Psoas muscle (tissue), 8 donors: ENCODE results near the gene BOK. TPM values are rescaled to one million over a fixed set of nuclear protein-coding genes. Genes with fewer than 3 reads are reported as not detected.

Source experiments
- ATAC-seq, 4 donors: fragments of 200-7000 bp; cut with Tn5 transposase; one replicate each; pipeline ENCODE4 v1.9.1; 2020; ENCODE audit warnings: moderate library complexity in 3 of 4, mild to moderate bottlenecking in 2 of 4
- DNase-seq, 2 donors: peaks; one replicate each; pipeline ENCODE4 v3.0.0-alpha.2; 2020
- H3K27ac ChIP-seq: fragments of 200-600 bp; one replicate; pipeline ENCODE4 v1.8.0; 2022
- H3K27me3 ChIP-seq, 3 donors: fragments of 200-600 bp in 1 of 3; one replicate each; pipeline versions ENCODE4 v1.6.1 to v1.8.0; 2013 to 2022; ENCODE audit warnings: low read length in 2 of 3, mild to moderate bottlenecking in 2 of 3, moderate library complexity in 1 of 3; ENCODE audit not compliant: insufficient read depth in 3 of 3
- H3K36me3 ChIP-seq, 2 donors: fragments of 200-600 bp in 1 of 2; one replicate each; pipeline versions ENCODE4 v1.6.1 to v1.8.0; 2013 to 2022; ENCODE audit warnings: low read depth in 1 of 2, mild to moderate bottlenecking in 1 of 2, moderate library complexity in 1 of 2; ENCODE audit not compliant: insufficient read depth in 1 of 2
- H3K4me1 ChIP-seq: fragments of 200-600 bp; one replicate; pipeline ENCODE4 v1.8.0; 2022
- H3K4me3 ChIP-seq: fragments of 200-600 bp; one replicate; pipeline ENCODE4 v1.8.0; 2022; ENCODE audit warnings: mild to moderate bottlenecking
- H3K9me3 ChIP-seq: fragments of 200-600 bp; one replicate; pipeline ENCODE4 v1.8.0; 2022
- CTCF ChIP-seq: fragments of 200-600 bp; IDR thresholded peaks from one replicate; pipeline ENCODE4 v1.8.0; 2022; ENCODE audit warnings: antibody characterized with exemption
- WGBS, 3 donors: extraction: QIAGEN DNeasy Blood & Tissue Kit; methylation state at CpG; one replicate each; pipeline versions ENCODE4 v1.1.6 to v1.1.7; 2013; 5-methylcytosine and 5-hydroxymethylcytosine counted together
- intact Hi-C, 2 donors: fragments of 100-400 bp; cut with DNase I; formaldehyde crosslinking; loops; one replicate each; pipeline versions ENCODE4 v1.11.0 to v1.14.2; 2022
- polyA plus RNA-seq, 3 donors: library from polyadenylated mRNA; stranded (reverse); fragments of 200-250 nt; gene quantifications; one replicate each; pipeline ENCODE4 v1.2.3, GENCODE V29; 2013
- total RNA-seq, 4 donors: library from RNA; stranded (reverse); fragmentation: NEBNext Ultra II Directional in 2 of 4; extraction: Animal tissue kit (Norgen Biotek cat#: 25700) in 2 of 4; gene quantifications; one replicate each; pipeline versions ENCODE4 v1.2.1 to v1.2.4, GENCODE V29; 2021 to 2023
- donor health status: healthy with polysubstance abuse.
- donor health status: DM: no; HTN: no; CAD: no; lungs with moderate emphysema.
- donor health status: Bipolar disorder and iron deficiency.
- donor health status: healthy.
- donor health status: DM: yes; HTN: yes; CAD: no.
- donor health status: DM: no; HTN: no; CAD: no.
- donor health status: DM: no; HTN: no; CAD: no.
- donor health status: DM: yes; HTN: yes; CAD: no.

BOK gene
- total and polyA plus RNA-seq, 7 donors = 1.3 to 12.8 (median 3.6) TPM

GRCh38 chr2:241616168-241617125 lies 57.9 kb downstream of the BOK start:
- peak overlapping the region; percentile 60 for H3K4me3 ChIP-seq
- ATAC-seq (peak; percentile 45 to 54 (median 48)), DNase-seq (no peak)
- WGBS, 3 donors = 68 to 78% (median 74%) methylated on average over 30 of the region's 30 CpGs
- intact Hi-C loops = no loop called here
- peaks cover 39% of the 10 kb centered on the region for H3K4me1 ChIP-seq
- peaks cover 0 to 5% of the 10 kb centered on the region in 2 donors for H3K36me3 ChIP-seq
- no peaks in the 10 kb centered on the region for H3K9me3 ChIP-seq
- peak overlapping the region; percentile 72 for H3K27ac ChIP-seq
- H3K27me3 ChIP-seq = no peaks in the 10 kb centered on the region
- no peak for TF ChIP-seq CTCF

GRCh38 chr2:241617431-241618154 lies 59.0 kb downstream of the BOK start:
- DNase-seq = peak; percentile 37 to 71
- TF ChIP-seq CTCF = no peak
- WGBS, 3 donors = 39 to 46% (median 42%) methylated on average over 15 of the region's 15 CpGs
- H3K36me3 ChIP-seq = peaks cover 0 to 5% of the 10 kb centered on the region in 2 donors
- peaks cover 30% of the 10 kb centered on the region for H3K4me1 ChIP-seq
- H3K27me3 ChIP-seq = no peaks in the 10 kb centered on the region
- peak overlapping the region; percentile 60 for H3K4me3 ChIP-seq
- peak overlapping the region; percentile 72 for H3K27ac ChIP-seq
- intact Hi-C loops = no loop called here
- peak; percentile 60 to 81 (median 71) for ATAC-seq
- no peaks in the 10 kb centered on the region for H3K9me3 ChIP-seq

- Histone ChIP-seq H3K4me1 (peaks cover 26% of the 10 kb centered on the region), H3K27ac (peak overlapping the region; percentile 72), H3K9me3 (no peaks in the 10 kb centered on the region), H3K36me3 (peaks cover 0 to 5% of the 10 kb centered on the region in 2 donors), H3K4me3 (peak overlapping the region; percentile 60), H3K27me3 (no peaks in the 10 kb centered on the region)
- ATAC-seq = no peak
- intact Hi-C loops = no loop called here
- WGBS, 3 donors = 69 to 78% (median 78%) methylated on average over 5 of the region's 5 CpGs
- TF ChIP-seq CTCF = no peak
- DNase-seq = no peak
These were observed 59.8 kb downstream of the BOK start for GRCh38 chr2:241618296-241618805.

- Histone ChIP-seq H3K27ac (no peak overlapping the region), H3K9me3 (no peaks in the 10 kb centered on the region), H3K36me3 (peaks cover 0 to 5% of the 10 kb centered on the region in 2 donors), H3K4me3 (no peak overlapping the region), H3K4me1 (peaks cover 26% of the 10 kb centered on the region), H3K27me3 (no peaks in the 10 kb centered on the region)
- WGBS, 3 donors = 85 to 88% (median 86%) methylated on average over 11 of the region's 11 CpGs
- no peak for TF ChIP-seq CTCF
- DNase-seq = no peak
- intact Hi-C loops = no loop called here
- no peak for ATAC-seq
These were observed 60.3 kb downstream of the BOK start for GRCh38 chr2:241618829-241619228.
